Measurements from ENCODE around the gene SYT15. TPM values are rescaled to one million over a fixed set of nuclear protein-coding genes. Genes with fewer than 3 reads are reported as not detected.

The SYT15 gene
- 2.2 to 2.8 TPM (median 2.6 TPM) in 5 replicates for total RNA-seq (2022; extraction: Qiagen RNA extraction; ENCODE audit: low read depth)

DNA sequence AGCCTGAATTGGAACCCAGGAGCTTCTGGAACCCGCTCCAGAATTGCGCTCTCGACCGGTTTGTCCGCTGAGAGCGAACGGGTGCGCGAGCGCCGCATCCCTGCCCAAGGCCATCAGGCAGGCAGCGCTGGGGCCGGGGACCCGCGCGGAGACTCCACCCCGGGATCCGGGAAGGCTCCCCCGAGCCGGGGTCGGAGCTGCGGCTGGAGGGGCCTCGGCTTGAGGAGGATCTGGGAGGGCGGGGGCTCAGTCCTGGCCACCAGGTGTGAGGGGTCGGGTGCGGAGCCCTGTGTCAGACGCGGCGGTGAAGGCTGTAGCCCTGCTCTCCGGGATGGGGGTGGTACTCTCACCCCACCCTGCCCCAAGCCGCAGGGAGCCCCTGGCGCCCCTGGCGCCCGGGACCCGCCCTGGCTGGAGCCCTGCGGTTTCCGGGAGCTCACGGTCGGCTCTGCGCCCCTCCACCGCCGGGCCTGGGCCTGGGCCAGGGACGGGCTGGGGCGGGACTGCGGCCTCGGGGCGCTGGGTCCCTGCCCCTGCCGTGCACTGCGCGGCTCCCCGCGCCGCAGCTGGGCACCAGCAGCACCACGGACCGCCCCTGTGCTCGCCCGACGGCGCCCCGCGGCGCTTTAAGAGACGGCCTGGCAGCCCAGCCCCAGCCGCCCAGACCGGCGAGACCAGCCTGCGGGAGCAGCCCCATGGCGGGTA lies at the start of gene SYT15:
TSS of gene SYT15 (plus strand) at position 655 of the 705 bp plus-strand sequence. CDS start at position 696, 41 bp downstream.

DNA sequence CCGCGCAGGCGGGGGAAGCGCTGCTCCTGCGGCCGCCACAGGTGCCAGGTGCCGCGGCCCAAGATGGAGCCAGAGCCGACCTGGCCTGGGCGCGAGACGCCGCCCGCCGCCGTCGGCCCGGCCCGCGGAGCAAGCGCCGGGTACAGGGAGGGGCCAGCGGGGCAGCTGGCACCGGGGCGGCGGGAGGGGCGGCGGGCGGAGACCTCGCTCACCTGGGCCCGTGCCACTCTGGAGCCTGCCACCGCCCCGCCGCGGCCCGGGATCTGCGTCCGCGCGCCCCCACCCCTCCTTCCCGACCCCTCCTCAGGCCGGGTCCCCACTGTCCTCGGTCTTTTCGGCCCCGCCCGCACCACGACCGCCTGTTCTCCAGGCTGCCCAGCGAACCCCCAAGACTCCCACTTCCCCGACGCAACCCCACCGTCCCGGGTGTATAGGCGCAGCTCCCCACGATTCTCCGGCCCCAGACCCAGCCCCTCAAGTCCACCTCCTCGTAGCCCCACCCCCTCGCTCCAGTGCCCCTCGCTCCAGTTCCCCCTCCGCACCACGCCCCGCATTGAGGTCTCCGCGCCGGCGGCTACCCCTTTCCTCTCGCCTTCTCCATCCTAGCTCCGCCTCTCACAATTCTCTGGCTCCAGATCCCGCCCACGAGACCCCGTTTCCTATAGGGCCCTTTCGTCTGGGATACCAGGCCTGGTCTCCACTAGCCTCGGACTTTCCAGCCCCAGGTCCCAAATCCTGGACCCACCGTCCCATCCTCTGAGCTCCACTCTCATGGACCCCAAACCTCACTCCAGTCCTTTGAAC lies 22.2 kb upstream of the SYT15 start, which contains the start of gene GPRIN2:
TSS of gene GPRIN2 (minus strand) at position 144 of the 804 bp plus-strand sequence. CDS start 5,922 bp downstream, outside the sequence.

Other genes starting within 250 kb of the SYT15 start
- gene ANXA8L1, start 203.4 kb upstream of the SYT15 start, total RNA-seq (2022; extraction: Qiagen RNA extraction; ENCODE audit: low read depth) = 80.3 to 122 TPM (median 96.8 TPM) in 5 replicates
- 30.0 to 47.6 TPM (median 39.4 TPM) in 5 replicates for gene NPY4R, start 113.2 kb upstream of the SYT15 start, total RNA-seq (2022; extraction: Qiagen RNA extraction; ENCODE audit: low read depth)
- gene GPRIN2, start 22.5 kb upstream of the SYT15 start, total RNA-seq (2022; extraction: Qiagen RNA extraction; ENCODE audit: low read depth) = 20.8 to 34.6 TPM (median 26.3 TPM) in 5 replicates

Measured in A549 treated with CpdA at 1 μM for 4 hours (cell line).